SHP77 (cell line): ENCODE data around the gene ABCC8.
A peak's percentile ranks its signal among the peaks of the same experiment; 100 is the strongest.

Experiments
- DNase-seq, 2 experiments: peaks; one replicate each; lab custom pipeline; 2025; lab: John Stamatoyannopoulos, UW

ABCC8 gene

GRCh38 chr11:17386331-17387084 is 90.1 kb downstream of the ABCC8 start:
- peak in 1 of 2 experiments; percentile 21 for DNase-seq

- DNase-seq = no peak
Measured at GRCh38 chr11:17385926-17386325, 90.7 kb downstream of the ABCC8 start.

GRCh38 chr11:17385492-17385891 is 91.2 kb downstream of the ABCC8 start:
- no peak for DNase-seq

- DNase-seq = peak; percentile 44 to 62
Measured at GRCh38 chr11:17384002-17384511, 92.6 kb downstream of the ABCC8 start.

- DNase-seq = no peak
Measured at GRCh38 chr11:17383461-17383860, 93.2 kb downstream of the ABCC8 start.

GRCh38 chr11:17382046-17382728 is 94.5 kb downstream of the ABCC8 start:
- no peak for DNase-seq

GRCh38 chr11:17381156-17381555 is 95.5 kb downstream of the ABCC8 start:
- DNase-seq = no peak

- DNase-seq = no peak
Measured at GRCh38 chr11:17379383-17380180, 97.1 kb downstream of the ABCC8 start.

GRCh38 chr11:17378655-17379054 is 98.0 kb downstream of the ABCC8 start:
- no peak for DNase-seq

GRCh38 chr11:17376493-17376892 is 100.2 kb downstream of the ABCC8 start:
- no peak for DNase-seq

- no peak for DNase-seq
Measured at GRCh38 chr11:17375547-17375946, 101.1 kb downstream of the ABCC8 start.

- no peak for DNase-seq
Measured at GRCh38 chr11:17371614-17372013, 105.0 kb downstream of the ABCC8 start.

- DNase-seq = no peak
Measured at GRCh38 chr11:17369684-17370243, 106.9 kb downstream of the ABCC8 start.

GRCh38 chr11:17369094-17369493 is 107.6 kb downstream of the ABCC8 start:
- DNase-seq = no peak

- no peak for DNase-seq
Measured at GRCh38 chr11:17368551-17368950, 108.1 kb downstream of the ABCC8 start.

GRCh38 chr11:17366495-17366894 is 110.2 kb downstream of the ABCC8 start:
- no peak for DNase-seq

GRCh38 chr11:17354601-17354991 is 122.0 kb downstream of the ABCC8 start:
- peak; percentile 34 to 46 for DNase-seq

- no peak for DNase-seq
Measured at GRCh38 chr11:17353821-17354600, 122.6 kb downstream of the ABCC8 start.

- DNase-seq = peak; percentile 35 to 61
Measured at GRCh38 chr11:17352950-17353820, 123.5 kb downstream of the ABCC8 start.

GRCh38 chr11:17351510-17352176 is 125.0 kb downstream of the ABCC8 start, which contains the start of gene NCR3LG1:
TSS of gene NCR3LG1 (plus strand) at chr11:17351800. CDS start at chr11:17351970, 170 bp downstream.
- DNase-seq = peak in 1 of 2 experiments; percentile 48
